Adipose tissue (tissue), 3 donors: ENCODE data around the gene GADD45B. TPM values are rescaled to one million over a fixed set of nuclear protein-coding genes. Genes with fewer than 3 reads are reported as not detected.
"Not testable (repeated sequence)": the region's sequence is repeated elsewhere in the genome, so short reads cannot be mapped to it uniquely, and the experiment has no call there.

Experiments used
- H3K27ac ChIP-seq: one replicate; pipeline ENCODE4 v1.5.1; 2013; ENCODE audit warnings: low read depth, low read length
- WGBS, 3 donors: extraction: QIAGEN DNeasy Blood & Tissue Kit; methylation state at CpG; one replicate each; pipeline ENCODE4 v1.1.7; 2013; 5-methylcytosine and 5-hydroxymethylcytosine counted together
- polyA plus RNA-seq, 3 donors: library from polyadenylated mRNA; stranded (reverse); fragments of 200-250 nt; gene quantifications; one replicate each; pipeline ENCODE4 v1.2.3, GENCODE V29; 2013
- donor health status: healthy with polysubstance abuse.
- donor health status: Bipolar disorder and iron deficiency.
- donor health status: healthy.

GADD45B gene
- polyA plus RNA-seq, 3 donors, result 97.2 to 938 (median 522) TPM

DNA sequence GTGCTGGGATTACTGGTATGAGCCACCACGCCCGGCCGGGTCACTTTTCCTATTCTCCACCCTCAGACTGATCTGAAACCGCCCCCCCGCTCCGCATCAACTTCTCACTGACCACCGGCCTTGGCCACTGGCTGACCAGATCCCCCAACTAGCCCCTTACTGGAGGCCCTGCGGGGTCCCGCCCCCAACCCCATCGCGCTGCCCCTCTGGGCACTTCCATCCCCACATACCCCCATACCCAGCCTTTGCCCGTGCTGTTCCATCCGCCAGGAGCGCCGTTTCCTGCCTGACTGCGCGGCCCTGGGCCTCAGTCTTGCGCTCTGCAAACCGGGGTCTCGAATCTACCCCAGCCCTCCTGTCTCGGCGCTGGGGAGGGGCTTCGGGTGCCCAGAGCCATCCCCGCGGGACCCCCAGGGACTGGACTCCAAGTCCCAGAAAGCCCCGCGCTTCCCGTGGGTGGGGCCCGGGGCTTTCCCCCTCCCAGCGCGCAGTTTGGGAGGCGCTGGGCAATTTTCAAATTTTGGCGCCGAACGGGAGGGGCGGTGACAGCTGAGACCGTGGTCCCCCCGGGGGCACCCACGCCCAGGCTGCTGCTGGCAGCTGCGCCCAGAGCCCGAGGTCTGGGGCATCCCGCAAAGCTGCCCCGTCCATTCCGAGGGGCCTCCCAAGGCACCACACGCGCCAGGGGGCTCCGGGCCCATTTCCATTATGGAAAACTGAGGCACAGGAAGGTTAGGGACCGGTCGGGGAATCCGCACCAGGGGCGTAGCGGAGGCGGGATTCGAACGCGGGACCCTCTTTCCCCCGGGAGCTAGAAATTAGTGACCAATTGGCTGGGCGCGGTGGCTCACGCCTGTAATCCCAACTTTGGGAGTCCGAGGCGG is 13.9 kb upstream of the GADD45B start:
- H3K27ac ChIP-seq, result no peak overlapping the region
- 3 to 4% (median 3%) methylated on average over 58 to 62 of the region's 62 CpGs for WGBS, 3 donors

DNA sequence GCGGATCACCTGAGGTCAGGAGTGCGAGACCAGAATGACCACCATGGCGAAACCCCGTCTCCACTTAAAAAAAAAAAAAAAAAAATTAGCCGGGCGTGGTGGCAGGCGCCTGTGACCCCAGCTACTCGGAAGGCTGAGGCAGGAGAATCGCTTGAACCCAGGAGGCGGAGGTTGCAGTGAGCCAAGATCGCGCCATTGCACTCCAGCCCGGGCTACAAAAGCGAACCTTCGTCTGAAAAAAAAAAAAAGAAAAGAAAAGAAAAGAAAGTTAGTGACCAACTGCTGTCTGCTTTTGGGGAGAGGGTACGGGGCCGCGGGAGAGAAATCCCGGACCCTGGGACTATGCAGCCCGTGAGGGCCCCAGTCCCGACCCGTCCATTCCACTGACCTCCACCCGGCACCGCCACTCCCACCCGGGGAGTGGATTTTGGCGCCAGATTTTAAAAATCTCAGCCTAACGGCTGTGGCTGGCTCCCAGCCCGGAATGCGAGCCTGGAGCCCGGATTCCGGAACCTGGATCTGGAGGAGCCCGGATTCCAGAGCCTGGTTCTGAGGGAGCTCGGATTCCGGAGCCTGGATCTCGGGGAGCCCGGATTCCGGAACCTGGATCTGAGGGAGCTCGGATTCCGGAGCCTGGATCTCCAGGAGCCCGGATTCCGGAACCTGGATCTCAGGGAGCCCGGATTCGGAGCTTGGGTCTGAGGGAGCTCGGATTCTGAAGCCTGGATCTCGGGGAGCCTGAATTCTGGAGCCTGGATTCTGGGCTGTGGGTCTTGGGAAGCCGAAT is 13.1 kb upstream of the GADD45B start:
- 9 to 26% (median 21%) methylated on average over 44 to 46 of the region's 46 CpGs for WGBS, 3 donors
- H3K27ac ChIP-seq, result no peak overlapping the region

DNA sequence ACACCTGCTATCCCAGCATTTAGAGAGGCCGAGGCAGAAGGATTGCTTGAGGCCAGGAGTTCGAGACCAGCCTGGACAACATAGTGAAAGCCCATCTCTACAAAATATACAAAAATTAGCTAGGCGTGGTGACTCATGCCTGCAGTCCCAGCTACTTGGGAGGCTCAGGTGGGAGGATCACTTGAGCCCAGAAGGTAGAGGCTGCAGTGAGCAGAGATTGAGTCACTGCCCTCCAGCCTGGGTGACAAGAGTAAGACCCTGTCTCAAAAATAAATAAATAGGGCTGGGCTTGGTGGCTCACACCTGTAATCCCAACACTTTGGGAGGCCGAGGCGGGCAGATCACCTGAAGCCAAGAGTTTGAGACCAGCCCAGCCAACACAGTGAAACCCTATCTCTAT is 12.2 kb upstream of the GADD45B start:
- 96 to 100% (median 98%) methylated on average over 5 of the region's 5 CpGs for WGBS, 3 donors
- H3K27ac ChIP-seq, result not testable (repeated sequence)

DNA sequence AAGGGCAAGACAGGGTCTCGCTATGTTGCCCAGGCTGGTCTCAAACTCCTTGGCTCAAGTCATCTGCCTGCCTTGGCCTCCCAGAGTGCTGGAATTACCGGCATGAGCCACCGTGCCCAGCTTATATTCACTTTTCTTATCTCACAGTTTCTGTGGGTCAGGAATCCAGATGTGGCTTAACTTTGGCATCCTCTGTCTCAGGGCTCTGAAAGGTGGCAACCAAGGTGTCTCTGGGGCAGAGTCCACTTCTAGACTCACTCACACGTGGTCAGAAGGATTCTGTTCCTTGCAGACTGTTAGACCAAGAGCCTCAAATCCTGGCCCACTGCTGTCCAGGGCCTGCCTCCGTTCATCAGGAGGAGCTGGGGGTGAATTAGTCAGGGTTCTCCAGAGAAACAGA is 11.5 kb upstream of the GADD45B start:
- H3K27ac ChIP-seq, result no peak overlapping the region
- WGBS, 3 donors, result 59 to 82% (median 75%) methylated on average over 5 of the region's 5 CpGs

DNA sequence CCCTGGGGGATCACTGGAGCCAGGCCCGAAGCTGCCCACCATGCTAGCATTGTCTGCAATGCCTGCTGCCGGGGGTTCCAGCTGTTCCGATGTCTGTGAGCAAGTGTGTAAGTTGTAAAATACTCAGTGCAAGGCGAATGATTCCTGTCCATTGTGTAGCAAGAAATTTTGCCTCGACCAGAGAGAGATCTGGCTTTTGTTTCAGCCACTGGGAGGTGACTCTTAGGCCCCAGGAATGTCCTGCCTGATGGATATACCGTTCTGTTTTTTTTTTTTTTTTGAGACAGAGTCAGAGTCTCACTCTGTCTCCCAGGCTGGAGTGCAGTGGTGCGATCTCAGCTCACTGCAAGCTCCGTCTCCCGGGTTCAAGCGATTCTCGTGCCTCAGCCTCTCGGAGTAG is 7.3 kb upstream of the GADD45B start:
- no peak overlapping the region for H3K27ac ChIP-seq
- 74 to 80% (median 77%) methylated on average over 12 of the region's 12 CpGs for WGBS, 3 donors

DNA sequence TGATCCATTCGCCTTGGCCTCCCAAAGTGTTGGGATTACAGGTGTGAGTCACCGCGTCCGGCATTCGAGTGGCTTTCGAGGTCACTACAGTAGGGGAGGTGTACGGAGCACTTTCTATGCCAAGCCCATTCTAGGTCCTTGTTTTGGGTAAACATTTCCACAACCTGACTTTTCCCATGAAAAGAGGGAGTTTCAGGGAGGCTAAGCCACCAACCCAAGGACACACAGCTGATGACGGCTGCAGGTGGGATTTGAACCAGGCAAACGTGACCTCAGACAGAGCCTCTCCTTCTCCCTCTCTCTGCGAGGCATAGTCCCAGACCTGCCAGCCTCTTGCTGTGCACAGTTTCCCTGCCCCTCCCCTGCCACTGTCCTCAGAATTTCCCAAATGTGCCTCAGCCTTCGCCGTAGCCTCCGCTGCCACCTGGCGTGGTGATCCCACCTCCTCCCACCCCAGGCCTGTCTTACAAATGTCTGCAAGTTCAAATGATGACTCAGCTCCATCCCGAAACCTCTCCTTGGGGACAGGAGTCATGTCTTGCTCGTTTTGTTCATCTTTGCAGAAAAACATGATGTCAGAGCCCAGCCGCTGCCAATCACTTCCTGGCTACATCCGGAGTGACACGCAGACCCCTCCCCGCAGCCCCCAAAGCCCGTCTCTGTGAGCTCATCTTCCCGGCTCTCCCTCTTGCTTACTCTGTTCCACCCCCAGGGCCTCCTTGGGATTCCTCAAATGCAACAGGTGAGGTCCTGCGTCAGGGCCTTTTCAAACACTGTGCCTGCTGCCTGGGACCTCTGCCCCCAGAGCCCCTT is 6.6 kb upstream of the GADD45B start:
- WGBS, 3 donors, result 34 to 50% (median 36%) methylated on average over 23 of the region's 23 CpGs
- H3K27ac ChIP-seq, result no peak overlapping the region

DNA sequence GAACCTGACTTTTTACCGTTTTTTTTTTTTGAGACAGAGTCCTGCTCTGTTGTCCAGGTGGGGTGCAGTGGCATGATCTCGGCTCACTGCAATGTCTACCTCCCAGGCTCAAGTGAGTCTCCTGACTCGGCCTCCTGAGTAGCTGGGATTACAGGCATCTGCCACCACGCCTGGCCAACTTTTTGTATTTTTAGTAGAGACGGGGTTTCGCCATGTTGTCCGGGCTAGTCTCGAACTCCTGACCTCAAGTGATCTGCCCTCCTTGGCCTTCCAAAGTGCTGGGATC is 6.1 kb upstream of the GADD45B start:
- not testable (repeated sequence) for H3K27ac ChIP-seq
- 83 to 85% (median 85%) methylated on average over 8 of the region's 8 CpGs for WGBS, 3 donors

DNA sequence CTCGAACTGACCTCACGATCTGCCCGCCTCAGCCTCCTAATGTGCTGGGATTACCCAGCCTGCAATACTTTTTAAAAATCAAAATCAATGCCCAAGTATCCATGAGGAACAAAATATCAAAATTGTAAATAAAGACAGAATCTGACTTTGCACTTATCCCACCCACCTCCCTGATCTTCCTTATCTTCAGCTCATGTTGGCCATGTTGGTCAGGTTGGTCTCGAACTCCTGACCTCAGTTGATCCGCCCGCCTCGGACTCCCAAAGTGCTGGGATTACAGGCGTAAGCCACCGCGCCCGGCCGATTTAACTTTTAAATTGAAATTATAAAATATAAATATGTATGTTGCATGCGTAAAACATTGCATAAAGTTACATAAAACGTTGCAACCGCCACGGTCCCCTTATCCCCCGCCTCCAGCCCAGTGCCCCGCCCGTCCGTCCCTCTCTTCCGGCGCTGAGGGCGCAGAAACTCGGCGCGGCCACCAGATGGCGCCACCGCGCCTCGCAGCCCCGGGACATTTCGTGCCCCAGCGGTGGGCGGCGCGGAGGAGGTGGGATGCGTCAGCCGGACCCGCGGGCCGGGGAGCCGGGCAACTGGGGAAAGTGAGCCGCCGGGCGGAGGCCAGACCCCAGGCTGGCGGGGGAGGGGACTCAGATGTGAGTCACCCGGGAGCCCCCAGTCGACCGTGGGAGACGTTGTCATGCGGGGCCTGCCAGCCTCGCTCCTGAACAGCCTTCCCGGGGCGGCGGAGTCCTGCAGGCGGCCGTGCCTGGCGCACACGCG is 1.5 kb upstream of the GADD45B start:
- H3K27ac ChIP-seq, result peak overlapping the region; percentile 45
- WGBS, 3 donors, result 5 to 6% (median 6%) methylated on average over 56 to 60 of the region's 60 CpGs

DNA sequence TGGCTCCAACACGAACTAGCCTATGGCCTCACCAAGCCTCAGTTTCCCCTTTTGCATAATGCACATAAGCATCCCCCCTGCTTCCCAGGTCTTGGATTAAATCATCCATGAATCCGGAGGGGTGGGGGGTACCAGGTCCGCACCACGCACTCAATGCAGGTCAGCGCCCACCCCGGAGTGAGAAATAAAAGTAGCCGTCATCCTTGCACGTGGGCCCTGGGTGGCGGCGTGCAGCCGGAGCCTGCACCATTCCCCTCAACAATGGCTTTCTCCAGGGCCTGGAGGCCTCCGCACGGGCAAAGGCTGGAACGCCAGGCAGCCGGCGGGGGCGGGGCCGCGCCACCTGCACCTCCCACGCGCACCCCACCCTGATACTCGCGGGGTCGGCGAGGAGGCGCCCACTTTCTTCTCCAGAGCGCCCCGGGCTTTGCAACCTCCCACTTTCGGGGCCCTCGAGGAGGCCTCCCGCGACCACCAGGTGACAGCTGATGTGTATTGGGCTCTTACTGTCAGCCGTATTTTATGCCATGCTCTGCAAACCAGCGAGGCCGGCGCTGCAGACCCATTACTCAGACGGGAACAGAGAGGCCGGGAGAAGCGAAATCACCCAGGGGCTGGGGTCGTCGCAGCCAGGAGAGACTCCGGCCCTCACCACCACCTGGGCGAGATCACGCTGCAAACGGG is 767 bp upstream of the GADD45B start:
- peak overlapping the region; percentile 45 for H3K27ac ChIP-seq
- 0 to 1% (median 1%) methylated on average over 43 to 45 of the region's 45 CpGs for whole genome bisulfite sequencing, 3 donors

DNA sequence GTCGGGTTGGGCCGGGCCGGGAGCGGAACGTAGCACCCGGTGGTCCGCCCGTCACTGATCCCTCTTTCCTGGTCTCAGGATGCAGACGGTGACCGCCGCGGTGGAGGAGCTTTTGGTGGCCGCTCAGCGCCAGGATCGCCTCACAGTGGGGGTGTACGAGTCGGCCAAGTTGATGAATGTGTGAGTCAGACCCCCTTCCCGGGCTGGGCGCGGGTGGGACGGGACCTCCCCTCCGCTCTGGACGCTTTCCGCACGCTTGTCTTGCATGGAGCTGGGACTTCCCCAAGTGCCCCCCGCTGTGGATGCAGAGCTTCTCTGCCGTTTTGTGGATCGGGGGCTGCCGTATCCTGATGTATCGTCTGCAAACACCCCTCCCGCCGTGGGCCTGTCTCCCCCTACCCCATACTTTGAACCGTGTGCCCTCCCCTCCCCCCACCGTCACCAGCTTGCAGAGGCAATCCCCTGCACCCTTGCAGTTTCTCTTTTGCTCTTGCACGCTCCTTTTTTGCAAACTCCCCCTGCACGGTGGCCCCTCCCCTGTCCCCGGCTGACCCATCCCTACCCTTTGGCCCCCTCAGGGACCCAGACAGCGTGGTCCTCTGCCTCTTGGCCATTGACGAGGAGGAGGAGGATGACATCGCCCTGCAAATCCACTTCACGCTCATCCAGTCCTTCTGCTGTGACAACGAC is 669 bp downstream of the GADD45B start:
- WGBS, 3 donors, result 0 to 1% (median 1%) methylated on average over 35 to 42 of the region's 42 CpGs
- peak overlapping the region; percentile 87 for H3K27ac ChIP-seq

DNA sequence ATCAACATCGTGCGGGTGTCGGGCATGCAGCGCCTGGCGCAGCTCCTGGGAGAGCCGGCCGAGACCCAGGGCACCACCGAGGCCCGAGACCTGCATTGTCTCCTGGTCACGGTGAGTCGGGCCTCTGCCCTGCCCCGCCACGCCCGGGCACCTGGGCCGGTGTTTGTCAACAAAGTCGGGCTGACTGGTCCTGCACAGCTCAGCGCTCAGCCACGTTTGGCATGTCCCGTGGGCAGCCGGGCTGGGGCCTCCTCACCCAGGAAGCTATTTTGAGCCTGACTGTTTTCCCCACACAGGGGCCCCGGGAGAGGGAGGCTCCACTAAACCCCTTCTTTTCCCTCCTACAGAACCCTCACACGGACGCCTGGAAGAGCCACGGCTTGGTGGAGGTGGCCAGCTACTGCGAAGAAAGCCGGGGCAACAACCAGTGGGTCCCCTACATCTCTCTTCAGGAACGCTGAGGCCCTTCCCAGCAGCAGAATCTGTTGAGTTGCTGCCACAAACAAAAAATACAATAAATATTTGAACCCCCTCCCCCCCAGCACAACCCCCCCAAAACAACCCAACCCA is 1.3 kb downstream of the GADD45B start:
- H3K27ac ChIP-seq, result peak overlapping the region; percentile 87
- 5 to 10% (median 8%) methylated on average over 17 to 27 of the region's 27 CpGs for WGBS, 3 donors

DNA sequence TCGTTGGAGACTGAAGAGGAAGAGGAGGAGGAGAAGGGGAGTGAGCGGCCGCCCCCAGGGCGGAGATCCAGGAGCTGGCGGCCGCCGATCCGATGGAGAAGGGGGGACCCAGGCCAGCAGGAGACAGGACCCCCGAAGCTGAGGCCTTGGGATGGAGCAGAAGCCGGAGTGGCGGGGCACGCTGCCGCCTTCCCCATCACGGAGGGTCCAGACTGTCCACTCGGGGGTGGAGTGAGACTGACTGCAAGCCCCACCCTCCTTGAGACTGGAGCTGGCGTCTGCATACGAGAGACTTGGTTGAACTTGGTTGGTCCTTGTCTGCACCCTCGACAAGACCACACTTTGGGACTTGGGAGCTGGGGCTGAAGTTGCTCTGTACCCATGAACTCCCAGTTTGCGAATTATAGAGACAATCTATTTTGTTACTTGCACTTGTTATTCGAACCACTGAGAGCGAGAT is 1.8 kb downstream of the GADD45B start:
- whole genome bisulfite sequencing, 3 donors, result 18 to 45% (median 21%) methylated on average over 16 to 21 of the region's 21 CpGs

DNA sequence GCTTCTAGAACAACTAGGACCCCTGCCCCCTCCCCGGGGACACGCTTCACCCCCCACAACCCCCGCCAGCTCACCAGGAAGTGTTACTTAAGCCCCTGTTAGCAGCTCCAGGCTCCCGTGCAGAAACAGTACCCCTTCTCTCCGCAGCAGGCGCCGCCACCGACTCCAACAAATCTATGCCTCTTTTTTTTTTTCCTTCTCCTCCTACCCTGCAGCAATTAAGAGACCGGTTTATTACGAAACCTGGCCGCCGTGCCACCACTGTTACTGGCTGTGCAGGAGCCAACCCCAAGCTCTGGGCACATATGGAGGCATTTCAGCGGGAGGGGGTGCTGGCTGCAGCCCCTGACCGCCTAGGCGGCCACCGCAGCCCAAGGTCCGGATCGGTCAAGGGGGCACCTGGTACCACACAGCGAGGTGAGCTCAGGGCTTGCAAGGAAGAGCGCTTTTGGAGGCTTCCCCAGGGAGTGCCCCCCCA is 2.4 kb downstream of the GADD45B start:
- 3 to 12% (median 5%) methylated on average over 20 of the region's 20 CpGs for WGBS, 3 donors
- H3K27ac ChIP-seq, result no peak overlapping the region

More for the DNA sequence above, 1.8 kb downstream of the GADD45B start:
- H3K27ac ChIP-seq, result peak overlapping the region; percentile 3

DNA sequence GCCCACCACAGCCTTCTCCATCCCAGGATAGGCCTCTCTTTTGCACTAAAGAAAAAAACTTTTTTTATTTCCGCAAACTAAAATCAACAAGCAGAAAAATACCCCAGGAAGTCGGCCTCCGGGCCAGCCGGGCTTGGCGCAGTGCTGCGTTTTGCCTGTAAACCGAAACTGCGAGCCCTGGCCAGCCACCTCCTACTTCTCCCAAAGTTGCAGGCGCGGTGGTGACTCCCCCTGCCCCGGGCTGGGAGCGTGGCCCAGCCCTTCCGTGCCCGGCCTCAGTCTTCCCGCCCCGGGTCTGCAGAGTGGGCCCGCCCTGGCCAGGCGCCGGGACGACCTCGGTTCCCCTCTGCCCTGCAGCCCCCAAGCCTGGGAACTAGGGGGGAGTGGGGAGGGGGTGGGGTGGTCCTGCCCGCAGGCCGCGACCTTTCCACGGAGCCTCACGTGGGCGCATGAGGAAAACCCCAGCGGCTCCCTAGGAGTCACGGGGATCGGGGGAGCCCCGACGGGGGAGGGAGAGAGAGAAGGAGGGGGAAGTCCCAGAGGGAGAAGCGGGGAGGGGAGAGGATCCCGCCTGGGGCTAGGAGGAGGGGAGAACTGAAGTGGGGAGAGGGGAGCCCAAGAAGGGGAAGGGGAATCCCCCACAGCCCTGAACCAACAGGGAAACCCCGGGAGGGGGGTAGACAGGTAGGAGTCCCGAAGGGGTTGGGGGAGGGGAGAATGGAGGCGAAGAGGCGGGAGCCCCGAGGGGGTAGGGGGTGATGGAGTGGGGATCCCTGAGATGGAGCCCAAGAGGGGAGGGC is 3.0 kb downstream of the GADD45B start:
- 4 to 6% (median 6%) methylated on average over 34 to 39 of the region's 39 CpGs for WGBS, 3 donors
- H3K27ac ChIP-seq, result no peak overlapping the region

DNA sequence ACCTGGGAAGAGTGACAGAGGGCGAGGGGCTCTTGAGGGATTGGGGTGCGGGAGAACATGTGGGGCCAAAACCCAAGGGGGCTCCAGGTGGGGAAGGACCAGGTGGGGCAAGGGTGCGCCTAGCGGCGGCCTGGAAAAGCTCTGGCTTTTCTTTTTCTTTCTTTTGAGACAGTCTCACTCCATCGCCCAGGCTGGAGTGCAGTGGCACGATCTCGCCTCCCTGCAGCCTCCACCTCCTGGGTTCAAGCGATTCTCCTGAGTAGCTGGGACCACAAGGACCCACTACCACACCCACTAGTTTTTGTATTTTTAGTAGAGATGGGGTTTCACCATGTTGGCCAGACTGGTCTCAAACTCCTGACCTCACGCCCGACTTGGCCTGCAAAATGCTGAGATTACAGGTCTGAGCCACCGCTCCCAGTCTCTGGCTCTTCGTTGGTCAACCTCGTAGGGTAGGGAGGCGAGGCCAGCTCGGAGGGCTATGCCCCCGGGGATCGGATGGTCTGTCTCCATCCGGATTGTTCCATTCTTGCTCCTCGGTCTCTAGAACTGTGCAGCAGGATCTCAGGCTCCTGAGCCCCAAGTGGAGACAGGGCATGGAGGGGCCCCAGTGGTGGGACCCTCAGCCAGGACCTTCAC is 3.7 kb downstream of the GADD45B start:
- no peak overlapping the region for H3K27ac ChIP-seq
- 70 to 78% (median 74%) methylated on average over 20 of the region's 20 CpGs for WGBS, 3 donors
